Tibial nerve (tissue), 4 donors: Measurements from ENCODE around the gene CDO1.

ENCODE experiments used
- EP300 ChIP-seq, 2 donors: sonication (generic); formaldehyde crosslinking; IDR thresholded peaks; one replicate each; pipeline ENCODE4 v1.6.1; 2017; ENCODE audit warnings: antibody characterized with exemption in 2 of 2, mild to moderate bottlenecking in 1 of 2
- POLR2A ChIP-seq, 2 donors: fragments of 450-650 bp; IDR thresholded peaks; one replicate each; pipeline ENCODE4 v1.6.1; 2017; ENCODE audit warnings: antibody characterized with exemption in 2 of 2, mild to moderate bottlenecking in 2 of 2, moderate library complexity in 2 of 2
- TF ChIP-seq, protein P1 (sequence below), 5 experiments: fragments of 200-600 bp in 3 of 5; fragments of 450-650 bp in 2 of 5; sonication (generic) in 3 of 5; IDR thresholded peaks; one replicate each; pipeline ENCODE4 v1.5.1; 2016 to 2019; ENCODE audit warnings: antibody characterized with exemption in 5 of 5, mild to moderate bottlenecking in 3 of 5, moderate library complexity in 2 of 5

DNA sequence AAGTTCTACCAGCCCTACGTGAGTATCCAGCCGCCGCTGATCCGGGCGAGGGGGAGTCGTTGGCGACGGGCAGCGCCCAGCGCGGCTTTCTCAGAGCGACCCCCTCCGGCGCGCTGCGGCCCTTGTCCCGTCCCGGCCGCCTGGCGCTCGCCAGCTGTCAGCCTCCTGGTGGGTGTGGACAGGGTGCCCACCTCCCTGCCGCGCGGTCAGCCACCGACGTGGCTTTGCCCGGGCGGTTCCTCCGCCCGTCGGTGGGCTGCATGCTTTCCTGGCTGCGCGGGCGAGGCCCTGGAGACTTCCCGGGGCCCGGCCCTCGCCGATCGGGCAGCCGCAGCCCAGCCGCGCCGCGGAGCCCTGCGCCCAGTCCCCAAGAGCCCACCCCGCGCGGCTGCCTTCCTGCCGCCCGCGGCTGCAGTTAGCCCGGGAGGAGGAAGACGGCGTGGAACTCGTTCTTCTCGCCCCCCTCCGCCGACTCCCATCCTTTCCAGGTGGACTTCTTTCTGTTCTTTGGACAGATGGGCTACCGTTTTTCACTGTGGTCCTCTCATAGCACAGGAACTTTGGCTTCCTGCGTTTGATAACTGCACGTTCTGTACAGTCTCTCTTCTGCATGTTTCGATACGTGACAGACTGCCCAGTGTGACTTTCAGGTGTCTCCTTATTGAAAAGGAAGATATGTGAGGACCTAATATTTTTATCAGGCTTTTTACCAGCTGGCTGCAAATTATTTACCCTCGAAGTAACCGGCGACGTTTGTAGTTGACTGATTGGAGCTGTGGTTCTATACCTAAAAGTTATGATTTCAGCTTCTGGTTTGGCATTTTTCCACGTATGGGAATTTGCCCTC, 25.9 kb upstream of the CDO1 start:
- TF ChIP-seq, protein P1, sequence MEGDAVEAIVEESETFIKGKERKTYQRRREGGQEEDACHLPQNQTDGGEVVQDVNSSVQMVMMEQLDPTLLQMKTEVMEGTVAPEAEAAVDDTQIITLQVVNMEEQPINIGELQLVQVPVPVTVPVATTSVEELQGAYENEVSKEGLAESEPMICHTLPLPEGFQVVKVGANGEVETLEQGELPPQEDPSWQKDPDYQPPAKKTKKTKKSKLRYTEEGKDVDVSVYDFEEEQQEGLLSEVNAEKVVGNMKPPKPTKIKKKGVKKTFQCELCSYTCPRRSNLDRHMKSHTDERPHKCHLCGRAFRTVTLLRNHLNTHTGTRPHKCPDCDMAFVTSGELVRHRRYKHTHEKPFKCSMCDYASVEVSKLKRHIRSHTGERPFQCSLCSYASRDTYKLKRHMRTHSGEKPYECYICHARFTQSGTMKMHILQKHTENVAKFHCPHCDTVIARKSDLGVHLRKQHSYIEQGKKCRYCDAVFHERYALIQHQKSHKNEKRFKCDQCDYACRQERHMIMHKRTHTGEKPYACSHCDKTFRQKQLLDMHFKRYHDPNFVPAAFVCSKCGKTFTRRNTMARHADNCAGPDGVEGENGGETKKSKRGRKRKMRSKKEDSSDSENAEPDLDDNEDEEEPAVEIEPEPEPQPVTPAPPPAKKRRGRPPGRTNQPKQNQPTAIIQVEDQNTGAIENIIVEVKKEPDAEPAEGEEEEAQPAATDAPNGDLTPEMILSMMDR (IDR thresholded peaks at IDR 0.05) = peak in 2 of 5 experiments; percentile 28 to 35
- no peak for TF ChIP-seq EP300 (IDR thresholded peaks at IDR 0.05)
- TF ChIP-seq POLR2A (IDR thresholded peaks at IDR 0.05) = no peak
